Measurements from ENCODE around the gene SYNJ2. TPM values are rescaled to one million over a fixed set of nuclear protein-coding genes. Genes with fewer than 3 reads are reported as not detected.

The SYNJ2 gene
- total and polyA plus RNA-seq, 2 of the 4 experiments (the other 2 are of a cell fraction), result 40.8 to 45.2 TPM

- dilution Hi-C loops (cut with HindIII; ENCODE audit: low sequenced_read_pairs, unreplicated experiment) (no loop called here), in situ Hi-C loops (cut with MboI; ENCODE audit: low sequenced_read_pairs) (no loop called here), intact Hi-C loops (cut with micrococcal nuclease) (loop anchor here (2.0 to 5.0 kb wide), 3 partner anchors 13 to 58 kb away; partner anchors contain the start of gene SYNJ2)
- Histone ChIP-seq H3K27me3 (ENCODE audit: control insufficient read depth, insufficient read depth, low read length) (no peaks in the 10 kb centered on the region), H2AK5ac (ENCODE audit: low read depth, low read length) (peak overlapping the region; percentile 98), H2BK20ac (ENCODE audit: low read depth, low read length) (peak overlapping the region; percentile 99), H3K27ac (ENCODE audit: insufficient read depth, low read length) (peak overlapping the region; percentile 97), H3K79me1 (ENCODE audit: low read depth in 1 of 2, low read length in 2 of 2) (peaks cover 28 to 84% of the 10 kb centered on the region in 2 experiments), H3K4me1 (ENCODE audit: control insufficient read depth, insufficient read depth, low read length) (peaks cover 43% of the 10 kb centered on the region), H3K36me3 (ENCODE audit: control insufficient read depth, insufficient read depth, low read length) (peaks cover 24% of the 10 kb centered on the region), H3K9ac (ENCODE audit: low read depth, low read length) (peak overlapping the region; percentile 82), H4K91ac (ENCODE audit: insufficient read depth, low read depth, low read length) (peak overlapping the region; percentile 99), H4K20me1 (ENCODE audit: insufficient read depth, low read length) (no peaks in the 10 kb centered on the region), H3K4me2 (ENCODE audit: low read depth, low read length) (peak overlapping the region; percentile 80), H3K14ac (replicated peaks; ENCODE audit: low read depth, low read length) (peak overlapping the region; percentile 98), H3K9me3 (ENCODE audit: control insufficient read depth, insufficient read depth, low read length) (no peaks in the 10 kb centered on the region), H2BK120ac (ENCODE audit: low read depth, low read length) (peak overlapping the region; percentile 99), H2BK15ac (ENCODE audit: low read depth, low read length) (peak overlapping the region; percentile 75), H3K4me3 (ENCODE audit: insufficient read depth, low read depth, low read length) (peak overlapping the region; percentile 3; the same call in 1 of the 2 replicates), H3K23ac (ENCODE audit: low read depth, low read length) (peak overlapping the region; percentile 100), H2AK9ac (replicated peaks; ENCODE audit: low read depth, low read length, poor library complexity) (peak overlapping the region; percentile 99), H3K9me1 (ENCODE audit: insufficient read depth, low read length) (peaks cover 48% of the 10 kb centered on the region), H2BK5ac (ENCODE audit: low read depth, low read length, poor library complexity, severe bottlenecking) (peak overlapping the region; percentile 99), H3K56ac (ENCODE audit: extremely low read depth, insufficient read depth, low read length) (peak overlapping the region; percentile 96), H4K8ac (ENCODE audit: low read depth in 2 of 2, low read length in 2 of 2) (peak overlapping the region; percentile 84 to 95), H4K5ac (ENCODE audit: low read depth, low read length) (peak overlapping the region; percentile 95), H2AFZ (replicated peaks; ENCODE audit: low read length, poor library complexity) (peak overlapping the region; percentile 2), H3K18ac (ENCODE audit: low read depth, low read length) (peak overlapping the region; percentile 94), H3K4ac (ENCODE audit: low read depth, low read length) (peak overlapping the region; percentile 99)
- WGBS, 2 experiments (ENCODE audit: extremely low coverage in 2 of 2, insufficient read length in 1 of 2), result 100% methylated on average over 1 of the region's 6 CpGs; no CpG with 5 or more reads in 1 of the 2 experiments
- TF ChIP-seq NFE2L2 (IDR thresholded peaks at IDR 0.05; ENCODE audit: low read depth, low read length), result peak; percentile 97
- TF ChIP-seq MAZ (IDR thresholded peaks at IDR 0.05; ENCODE audit: borderline replicate concordance, low read depth, low read length), result peak; percentile 38; the same call in 1 of the 2 replicates
- no peak for TF ChIP-seq ELK1 (IDR thresholded peaks at IDR 0.05; ENCODE audit: borderline replicate concordance, low read depth, low read length)
- TF ChIP-seq USF2 (IDR thresholded peaks at IDR 0.05; ENCODE audit: low read depth, low read length), result no peak
- 0 out of 2 replicates have a peak, but pooled peaks have one; percentile 83 for TF ChIP-seq CHD1 (IDR thresholded peaks at IDR 0.05; ENCODE audit: low read depth, low read length)
- TF ChIP-seq FOS (IDR thresholded peaks at IDR 0.05; ENCODE audit: low read depth, low read length), result peak; percentile 100
- TF ChIP-seq MAFK (IDR thresholded peaks at IDR 0.05; ENCODE audit: low read depth, low read length), result peak; percentile 79
- peak; percentile 17; the same call in 1 of the 2 replicates for TF ChIP-seq POLR2A (IDR thresholded peaks at IDR 0.05; ENCODE audit: low read depth, low read length)
- peak; percentile 59; the same call in 1 of the 2 replicates for TF ChIP-seq BHLHE40 (IDR thresholded peaks at IDR 0.05; ENCODE audit: low read depth, low read length)
- DNase-seq (peak; percentile 100), ATAC-seq (ENCODE audit: low read depth) (peak; percentile 80)
- ChIA-PET CTCF (interaction anchor here (0.6 to 1.2 kb wide), 2 partner anchors 14 to 28 kb away, joined by 3 to 5 read pairs; no protein-coding TSS in a partner anchor), POLR2A (ENCODE audit: unreplicated experiment) (interaction anchor here (0.5 to 0.6 kb wide), 2 partner anchors 20 to 105 kb away, joined by 3 read pairs; no protein-coding TSS in a partner anchor)
- no TSS peak for BruUV-seq (replicated peaks)
Observed at GRCh38 chr6:158040051-158040803, 58.6 kb downstream of the SYNJ2 start.
